ENCODE data around the gene C11orf54.

GRCh38 chr11:93757301-93757700, 15.8 kb downstream of the C11orf54 start:
- TF ChIP-seq CTCF (IDR thresholded peaks at IDR 0.05) (no peak), POLR2A (IDR thresholded peaks at IDR 0.05) (no peak)

Measured in adrenal gland (tissue), 5 donors.